GM19023 (cell line): ENCODE results near the gene DOCK1.

Experiments
- ATAC-seq: cut with Tn5 transposase; IDR thresholded peaks from one replicate; pipeline ENCODE4 v1.9.1; 2021; ENCODE audit warnings: mild to moderate bottlenecking, moderate library complexity; ENCODE audit not compliant: unreplicated experiment

The DOCK1 gene

DNA sequence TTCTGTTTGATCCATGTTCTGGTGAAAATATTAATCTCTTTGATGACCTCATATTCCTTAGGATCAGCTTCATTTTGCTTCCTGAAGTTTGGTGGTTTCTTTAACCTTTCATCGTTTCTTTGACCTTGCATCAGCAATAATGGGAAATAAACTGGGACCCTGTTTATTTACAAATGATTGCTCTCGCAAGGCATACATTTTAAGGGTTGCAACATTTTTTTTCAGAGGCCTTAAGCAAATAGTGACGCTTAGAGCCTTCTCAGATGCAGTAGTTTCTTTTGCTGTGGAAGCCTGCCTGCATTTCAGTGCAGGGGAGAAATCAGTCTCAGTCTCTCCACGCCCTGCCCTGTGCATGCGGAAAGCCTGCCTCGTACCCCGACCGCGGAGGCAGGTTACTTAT lies 504.8 kb downstream of the DOCK1 start:
- no peak for ATAC-seq

DNA sequence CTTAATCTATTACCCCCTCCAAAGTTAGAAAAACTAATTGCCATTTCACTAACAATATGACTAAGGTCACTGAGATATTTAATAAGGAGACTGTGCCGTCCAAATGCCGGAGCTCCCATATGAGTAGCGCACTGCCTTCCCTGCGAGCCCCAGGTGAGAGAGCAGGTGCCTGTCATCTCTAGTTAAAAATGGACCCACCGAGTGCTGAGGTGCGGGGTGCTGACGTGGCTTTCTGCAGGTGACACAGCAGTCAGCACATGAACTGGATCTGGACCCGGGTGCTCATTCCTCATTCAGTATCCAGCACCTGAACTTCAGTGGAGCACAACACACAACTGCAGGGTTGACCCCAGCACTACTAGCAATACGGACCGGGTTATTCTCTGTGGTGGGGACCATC lies 505.8 kb downstream of the DOCK1 start:
- no peak for ATAC-seq

DNA sequence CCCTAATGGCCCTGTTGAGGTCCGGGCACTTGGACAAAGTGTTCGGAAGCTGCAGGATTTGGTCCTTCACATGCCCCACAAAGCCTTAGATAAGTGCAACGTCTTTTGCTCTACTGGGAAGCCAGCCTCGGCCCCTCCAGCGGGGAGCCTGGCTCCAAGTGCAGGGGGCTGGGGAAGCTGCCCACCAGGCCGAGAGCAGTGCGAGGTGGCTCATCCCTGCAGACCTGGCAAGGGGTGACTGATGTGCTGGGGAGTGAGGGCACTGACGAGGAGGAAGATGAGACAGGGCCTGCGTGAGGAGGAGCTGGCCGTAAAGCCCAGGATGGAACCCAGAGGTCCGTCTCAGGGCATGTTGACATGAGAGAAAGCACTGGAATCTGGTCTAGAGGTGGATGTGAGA lies 508.1 kb downstream of the DOCK1 start:
- ATAC-seq, result no peak

DNA sequence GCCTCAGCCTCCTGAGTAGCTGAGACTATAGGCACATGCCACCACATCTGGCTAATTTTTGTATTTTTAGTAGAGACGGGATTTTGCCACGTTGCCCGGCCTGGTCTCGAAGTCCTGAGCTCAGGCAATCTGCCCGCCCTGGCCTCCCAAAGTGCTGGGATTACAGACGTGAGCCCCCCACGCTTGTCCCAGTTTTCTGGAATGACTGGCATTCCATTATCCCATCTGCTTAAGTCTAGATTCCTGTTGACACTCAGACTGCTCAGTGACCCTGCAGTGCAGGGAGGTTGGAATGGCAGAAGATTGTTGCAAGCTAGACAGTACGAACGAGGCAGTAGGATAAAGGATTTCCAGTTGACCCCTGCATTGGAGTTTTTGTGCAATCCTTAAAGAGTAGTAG lies 508.8 kb downstream of the DOCK1 start:
- ATAC-seq, result no peak

DNA sequence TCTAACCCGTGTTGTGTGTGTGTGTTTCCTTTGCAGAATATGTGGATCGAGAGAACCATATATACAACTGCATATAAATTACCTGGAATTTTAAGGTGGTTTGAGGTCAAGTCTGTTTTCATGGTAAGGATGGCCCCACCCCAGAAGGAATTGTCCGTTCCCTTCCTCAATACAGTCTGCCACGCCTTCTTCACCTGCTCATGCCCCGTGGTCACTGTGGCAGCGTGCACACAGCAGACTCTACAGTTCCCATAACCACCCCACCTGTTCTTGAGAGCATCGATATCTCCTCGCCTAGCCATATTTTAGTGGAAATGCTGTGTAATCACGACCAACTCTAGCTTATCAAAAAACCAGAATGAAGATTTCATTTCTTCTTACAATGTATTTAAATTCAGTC lies 509.9 kb downstream of the DOCK1 start:
- ATAC-seq, result no peak

DNA sequence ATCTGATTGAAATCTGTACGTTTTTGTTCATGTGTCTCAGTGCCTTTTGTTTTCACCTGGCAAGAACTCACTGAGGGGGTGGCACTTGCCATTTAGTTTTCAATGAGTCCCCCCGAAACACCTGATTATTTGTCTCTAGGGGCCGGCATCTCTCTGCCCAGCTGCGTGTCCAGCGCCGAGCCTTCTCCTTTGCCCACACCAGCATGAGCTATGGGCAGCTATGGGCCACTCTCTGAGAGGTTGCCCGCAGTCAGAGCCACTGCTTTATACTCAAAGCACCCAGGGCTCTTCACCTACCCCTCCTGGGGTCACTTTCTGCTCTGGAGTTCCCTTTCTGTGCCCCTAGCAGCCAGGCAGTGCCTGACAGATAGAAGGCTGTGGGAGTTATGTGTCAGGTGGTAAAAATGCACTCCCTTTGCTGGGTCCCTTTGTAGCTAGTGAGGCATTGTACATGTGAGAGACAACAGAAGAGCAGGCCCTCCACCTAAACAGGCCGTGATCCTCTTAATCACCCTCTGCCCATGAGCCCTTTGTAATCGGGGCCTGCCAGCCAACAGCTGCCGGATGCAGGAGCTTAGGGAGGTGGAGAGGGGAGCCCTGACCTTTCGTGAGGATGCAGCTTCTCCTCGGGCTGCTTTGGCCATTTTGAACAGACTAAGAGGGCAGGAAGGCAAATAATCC lies 510.8 kb downstream of the DOCK1 start:
- no peak for ATAC-seq

DNA sequence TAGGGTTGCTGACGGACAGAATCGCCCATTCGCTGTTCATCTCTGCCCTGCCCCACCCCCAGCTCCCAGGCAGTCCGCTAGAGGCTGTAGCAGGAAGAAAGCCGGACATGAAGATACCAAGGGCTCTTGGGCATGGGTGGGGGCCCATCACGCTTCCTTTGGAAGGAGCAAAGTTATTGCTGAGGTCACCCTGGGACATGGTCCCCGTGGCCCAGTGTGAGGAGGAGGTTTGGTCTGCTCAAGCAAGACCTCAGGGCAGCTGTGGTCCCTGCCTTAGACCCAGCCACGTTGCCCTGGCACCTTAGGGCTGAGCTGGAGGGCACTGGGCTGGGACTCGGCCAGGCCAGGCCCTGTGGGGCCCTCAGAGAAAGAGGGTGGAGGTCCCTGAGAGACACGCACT lies 511.8 kb downstream of the DOCK1 start:
- ATAC-seq, result no peak

DNA sequence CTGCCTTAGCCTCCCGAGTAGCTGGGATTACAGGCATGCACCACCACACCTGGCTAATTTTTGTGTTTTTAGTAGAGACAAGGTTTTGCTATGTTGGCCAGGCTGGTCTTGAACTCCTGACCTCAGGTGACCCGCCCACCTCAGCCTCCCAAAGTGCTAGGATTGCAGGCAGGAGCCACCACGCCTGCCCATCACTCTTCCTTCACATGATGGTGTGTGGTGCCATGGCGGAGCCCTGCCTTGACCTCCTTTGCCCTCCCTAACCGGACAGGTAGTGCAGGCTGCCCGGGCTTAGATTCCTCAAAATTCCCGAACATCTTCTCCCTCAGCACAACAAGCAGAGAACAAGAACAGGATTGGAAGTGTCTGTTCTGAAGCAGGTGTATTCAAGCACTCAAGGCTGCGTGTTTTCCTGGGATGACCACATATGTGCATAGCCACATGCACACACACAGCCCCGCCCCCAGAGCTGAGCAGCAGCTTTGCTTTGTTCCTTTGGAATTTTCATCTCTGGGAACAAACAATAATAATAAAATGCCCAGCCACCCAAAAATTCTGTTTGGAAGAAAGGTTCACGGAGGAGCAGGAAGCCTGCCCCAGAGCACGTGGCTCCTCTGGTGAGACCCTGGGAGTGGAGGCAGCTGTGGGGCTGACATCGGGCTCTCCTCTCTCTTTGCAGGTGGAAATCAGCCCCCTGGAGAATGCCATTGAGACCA lies 512.6 kb downstream of the DOCK1 start:
- ATAC-seq, result no peak

DNA sequence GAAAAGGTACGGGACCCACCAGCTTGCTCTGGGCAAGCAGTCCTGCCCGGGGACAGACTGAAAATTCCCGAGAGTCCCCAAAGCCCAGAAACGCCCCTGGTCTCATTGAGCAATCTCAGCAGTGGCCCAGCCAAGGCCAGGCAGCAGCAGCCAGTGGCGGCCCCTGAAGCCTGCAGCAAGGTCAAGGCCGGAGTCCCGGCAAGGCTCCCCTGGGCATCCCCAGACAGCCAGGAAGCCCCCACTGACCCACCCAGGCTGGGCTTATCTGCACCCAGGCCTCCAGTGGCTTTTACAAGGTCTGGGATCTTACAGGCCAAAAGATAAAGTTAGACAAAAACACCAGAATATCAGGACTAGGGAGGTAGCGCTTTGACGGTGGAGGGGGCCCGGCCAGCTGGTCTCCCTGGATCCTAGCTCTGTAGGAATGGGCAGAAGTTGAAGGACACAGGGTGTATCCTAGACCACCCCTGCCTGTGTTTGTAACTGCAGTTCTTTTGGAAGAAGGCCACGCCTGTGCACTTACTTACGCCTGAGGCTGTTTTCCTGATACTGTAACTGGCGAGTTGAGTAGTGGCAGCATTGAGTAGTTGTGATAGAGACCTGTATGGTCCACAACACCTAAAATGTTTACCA lies 513.4 kb downstream of the DOCK1 start:
- ATAC-seq, result no peak

DNA sequence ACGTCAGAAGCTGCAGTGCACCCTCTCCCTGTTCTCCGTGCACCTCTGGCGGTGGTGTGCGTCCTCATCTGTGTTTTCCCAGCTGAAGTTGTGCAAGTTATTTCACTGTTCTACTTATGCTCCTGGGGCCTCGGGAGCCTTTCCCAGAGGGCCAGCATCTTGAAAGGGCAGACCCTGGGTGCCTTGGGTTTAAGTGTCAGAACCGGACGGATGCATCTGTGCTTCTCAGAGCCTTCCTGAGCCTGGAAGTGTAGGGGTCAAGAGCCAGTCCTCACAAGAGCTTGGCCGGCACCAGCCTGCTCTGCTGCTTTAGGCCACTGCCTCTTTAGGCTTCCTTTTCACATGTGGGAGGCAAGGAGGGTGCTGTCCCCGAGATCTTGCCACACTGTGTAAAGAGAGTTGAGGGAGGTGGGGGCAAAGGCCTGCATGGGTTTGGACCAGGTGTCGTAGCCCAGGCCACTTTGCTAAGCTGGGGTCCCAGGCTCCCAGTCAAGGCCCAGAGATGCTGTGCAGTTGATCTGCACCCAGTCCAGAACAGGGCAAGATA lies 515.0 kb downstream of the DOCK1 start:
- no peak for ATAC-seq

DNA sequence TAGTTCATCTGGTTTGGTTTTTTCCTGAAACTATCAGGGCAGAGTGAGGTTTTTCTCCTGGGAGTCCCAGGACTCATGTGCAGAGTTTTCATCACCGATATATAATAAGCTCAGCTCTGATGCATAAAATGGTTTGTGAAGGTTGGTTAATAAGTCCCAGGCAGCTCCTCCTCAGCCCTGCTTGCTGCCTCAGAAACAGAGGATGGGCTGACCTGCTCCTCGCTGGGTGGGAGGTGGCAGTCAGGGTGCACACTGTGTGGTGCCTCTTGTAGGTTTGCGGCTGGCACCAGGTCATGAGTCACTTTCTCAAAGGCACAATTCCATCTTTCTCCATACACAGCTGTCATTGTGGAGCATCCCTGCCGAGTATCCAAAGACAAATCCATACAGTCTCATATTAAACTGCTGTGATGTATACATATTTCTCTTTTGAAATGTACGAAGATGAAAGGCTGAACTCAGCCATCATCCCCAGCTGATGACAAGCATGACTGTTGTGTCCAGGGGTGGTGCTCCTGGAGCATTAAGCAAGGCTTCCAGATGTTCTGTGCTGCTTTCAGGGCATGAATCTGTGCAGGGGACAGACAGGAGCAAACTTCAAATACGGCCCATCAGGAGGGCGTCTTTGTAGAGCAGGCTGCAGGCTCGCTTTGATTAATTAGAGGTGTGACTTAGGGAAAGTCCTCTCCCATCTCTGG lies 518.1 kb downstream of the DOCK1 start:
- no peak for ATAC-seq

DNA sequence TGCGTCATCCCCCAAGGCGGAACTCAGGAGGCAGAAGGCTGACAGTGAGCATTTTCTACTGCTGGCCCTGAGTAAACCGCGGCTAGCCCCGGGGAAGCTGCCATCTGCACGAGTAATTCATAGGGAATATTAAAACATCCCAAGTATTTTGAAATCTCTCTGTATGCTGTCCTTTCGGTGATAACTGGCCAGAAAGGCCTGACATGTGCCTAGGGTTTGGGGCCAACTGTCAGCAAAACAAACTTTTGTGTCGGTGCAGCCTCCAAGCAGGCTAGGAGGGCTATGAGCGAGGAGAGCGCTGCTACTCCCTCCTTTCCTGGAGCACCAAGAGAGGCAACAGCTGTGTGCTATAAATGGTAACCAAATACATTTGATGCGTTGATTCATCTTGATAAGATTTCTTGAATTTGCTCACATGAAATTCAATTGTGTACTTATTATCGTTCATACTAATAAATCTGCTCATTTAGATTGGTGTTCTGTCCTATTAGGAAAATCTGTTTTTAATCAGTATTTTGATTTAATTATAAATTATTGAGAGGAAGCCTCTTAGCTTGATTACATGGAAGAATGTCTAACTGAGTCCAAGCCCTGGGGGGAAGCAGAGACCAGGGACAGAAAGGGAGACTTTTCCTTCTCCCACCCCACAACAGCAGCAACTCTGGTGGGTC lies 519.5 kb downstream of the DOCK1 start:
- ATAC-seq, result no peak

DNA sequence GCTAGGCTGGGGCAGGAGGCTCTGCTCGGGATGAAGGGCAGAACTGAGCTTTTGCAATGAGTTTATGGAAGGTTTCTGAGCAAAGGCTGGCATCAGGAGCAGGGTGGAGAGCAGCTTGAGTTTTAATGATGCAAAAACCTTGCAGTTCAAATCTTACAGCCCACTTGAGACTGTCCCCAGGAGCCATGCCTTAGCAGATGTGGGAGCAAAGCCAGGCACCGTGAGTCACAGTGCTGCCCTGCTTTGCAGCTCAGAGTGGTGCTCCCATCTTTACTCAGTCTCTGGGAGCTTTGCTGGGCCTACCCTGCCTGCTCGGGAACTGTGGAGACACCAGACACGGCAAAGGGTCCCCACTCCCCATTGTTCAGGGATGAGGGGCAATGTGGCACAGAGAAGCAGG lies 521.5 kb downstream of the DOCK1 start:
- ATAC-seq, result no peak

DNA sequence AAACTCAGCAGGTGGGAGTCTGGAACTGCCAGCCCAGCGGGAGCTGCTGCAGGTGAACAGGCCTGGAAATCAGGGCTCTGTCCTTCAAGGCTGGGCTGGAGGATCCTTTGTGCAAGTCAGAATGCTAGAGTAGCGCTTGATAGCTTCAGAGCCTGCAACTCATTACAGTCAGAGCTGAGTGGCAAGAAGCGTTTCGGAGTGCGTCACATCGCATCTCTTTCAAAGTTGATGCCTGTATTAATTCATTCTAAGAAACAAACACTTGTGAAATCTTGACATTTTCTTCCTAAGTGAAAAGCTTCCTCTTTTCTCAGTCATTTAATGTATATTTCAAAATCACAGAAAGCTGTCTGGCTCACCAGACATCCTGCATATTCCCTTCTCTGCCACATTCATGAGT lies 522.7 kb downstream of the DOCK1 start:
- no peak for ATAC-seq

DNA sequence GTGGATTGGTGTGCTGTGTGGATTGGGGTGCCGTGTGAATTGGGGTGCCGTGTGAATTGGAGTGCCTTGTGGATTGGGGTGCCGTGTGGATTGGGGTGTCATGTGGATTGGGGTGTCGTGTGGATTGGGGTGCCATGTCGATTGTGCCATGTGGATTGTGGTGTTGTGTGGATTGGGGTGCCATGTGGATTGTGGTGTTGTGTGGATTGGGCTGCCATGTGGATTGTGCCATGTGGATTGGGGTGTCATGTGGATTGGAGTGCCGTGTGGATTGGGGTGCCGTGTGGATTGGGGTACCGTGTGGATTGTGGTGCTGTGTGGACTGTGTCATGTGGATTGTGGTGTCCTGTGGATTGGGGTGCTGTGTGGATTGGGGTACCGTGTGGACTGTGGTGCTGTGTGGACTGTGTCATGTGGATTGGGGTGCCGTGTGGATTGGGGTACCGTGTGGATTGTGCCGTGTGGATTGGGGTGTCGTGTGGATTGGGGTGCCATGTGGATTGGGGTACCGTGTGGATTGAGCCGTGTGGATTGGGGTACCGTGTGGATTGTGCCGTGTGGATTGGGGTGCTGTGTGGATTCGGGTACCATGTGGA lies 523.3 kb downstream of the DOCK1 start:
- ATAC-seq, result no peak

DNA sequence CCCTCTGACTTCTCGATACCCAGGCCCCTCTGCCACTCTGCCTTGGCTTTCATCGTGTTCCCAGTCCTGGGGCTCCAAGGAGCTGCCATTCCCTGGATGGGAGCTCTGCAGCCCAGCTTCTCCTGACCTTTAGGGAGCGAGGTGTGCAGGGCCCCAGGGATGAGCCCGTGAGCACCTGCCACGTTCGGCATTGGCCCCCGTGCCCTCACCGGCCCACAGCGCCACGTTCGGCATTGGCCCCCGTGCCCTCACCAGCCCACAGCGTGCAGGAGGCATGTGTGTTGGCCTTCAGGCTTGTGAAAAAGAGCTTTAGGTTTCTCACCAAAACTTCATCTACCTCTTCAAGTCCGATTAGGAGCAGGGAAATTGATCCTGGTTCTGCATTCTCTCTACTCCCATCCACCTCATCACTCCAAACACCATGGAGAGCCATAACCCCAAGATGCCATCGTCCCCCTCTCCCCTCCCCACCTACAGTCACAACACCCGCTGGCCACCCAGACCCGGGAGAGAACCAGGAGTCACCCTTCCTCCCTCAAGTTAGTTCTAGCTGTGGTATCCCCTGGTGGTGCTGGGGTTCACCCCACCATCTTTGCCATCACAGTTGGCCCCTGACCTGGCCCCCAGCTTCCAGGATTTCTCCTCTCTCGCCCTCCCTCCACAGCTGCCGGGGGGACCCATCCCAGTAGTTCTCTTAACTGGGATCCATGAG lies 524.5 kb downstream of the DOCK1 start:
- ATAC-seq, result no peak

DNA sequence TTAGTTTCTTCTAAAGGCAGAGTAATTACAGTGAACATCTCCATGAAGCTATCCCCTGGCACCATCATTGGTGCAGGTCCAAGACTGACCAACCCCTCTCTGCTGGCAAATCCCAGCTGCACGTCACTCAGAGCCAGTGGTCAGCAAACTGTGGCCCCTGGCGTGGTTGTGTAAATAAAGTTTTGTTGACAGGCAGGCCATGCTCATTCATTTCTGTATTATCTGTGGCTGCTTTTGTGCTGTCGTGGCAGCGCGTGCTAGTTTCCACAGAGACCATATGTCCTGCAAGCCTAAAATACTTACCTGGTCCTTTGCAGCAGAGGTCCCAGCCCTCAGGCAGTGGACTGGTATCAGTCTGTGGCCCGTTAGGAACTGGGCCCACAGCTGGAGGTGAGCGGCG lies 526.3 kb downstream of the DOCK1 start:
- no peak for ATAC-seq

DNA sequence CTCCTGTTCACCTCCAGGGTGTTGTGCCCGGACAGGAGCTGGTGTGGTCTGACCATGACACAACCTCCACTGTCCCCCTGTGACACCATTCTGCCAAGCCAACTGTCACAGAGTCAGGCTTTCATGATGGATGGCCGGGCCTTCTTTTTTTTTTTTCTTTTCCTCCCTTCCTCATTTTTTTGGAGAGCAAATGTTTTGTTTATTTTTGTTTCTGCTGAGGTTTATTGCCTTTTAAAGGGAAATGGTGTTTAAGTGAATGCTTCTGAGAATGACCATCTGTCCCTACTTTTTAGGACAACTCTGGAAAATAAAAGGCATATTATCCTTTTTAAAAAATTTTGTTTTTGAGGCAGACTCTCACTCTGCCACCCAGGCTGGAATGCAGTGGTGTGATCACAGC lies 528.8 kb downstream of the DOCK1 start:
- no peak for ATAC-seq

DNA sequence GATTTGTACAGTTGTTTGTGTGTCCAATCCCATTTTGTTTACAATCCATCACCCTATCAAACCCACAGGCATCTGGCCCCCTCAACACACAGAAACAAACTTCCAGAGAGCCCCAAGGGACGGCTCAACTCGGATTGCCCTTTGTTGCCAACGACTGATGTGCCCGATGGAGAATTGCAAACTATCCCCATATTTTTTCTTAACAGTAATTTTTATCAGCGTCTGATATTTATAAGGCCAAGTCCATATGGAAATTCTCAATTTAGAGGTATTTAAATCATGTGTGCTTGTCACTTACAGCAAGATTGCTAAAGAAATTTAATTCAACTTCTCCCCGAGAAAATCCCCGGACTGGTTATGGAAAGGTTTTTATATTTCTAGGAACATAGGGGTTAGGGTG lies 530.0 kb downstream of the DOCK1 start:
- ATAC-seq, result no peak

DNA sequence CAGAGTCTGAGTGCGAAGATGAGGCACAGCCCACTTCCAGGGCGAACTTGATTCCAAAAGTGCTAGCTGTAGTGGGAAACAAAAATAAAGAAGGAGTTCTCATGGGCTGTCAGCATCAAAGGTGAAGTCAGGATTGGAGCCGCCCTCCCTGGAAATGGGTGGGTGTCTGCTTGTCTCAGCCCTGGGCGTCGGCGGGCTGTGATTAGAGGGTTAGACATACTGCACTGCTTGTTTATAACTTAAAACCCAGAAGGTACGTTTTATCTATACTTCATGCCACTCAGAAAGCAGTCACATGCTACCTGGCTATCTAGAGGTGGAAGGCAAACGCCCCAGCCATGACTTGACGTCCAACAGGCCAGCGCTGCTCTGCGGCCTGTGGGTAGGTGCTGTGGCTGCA lies 535.1 kb downstream of the DOCK1 start:
- ATAC-seq, result no peak
